Smooth muscle cell (in vitro differentiated cells): ENCODE results near the gene GHRHR. TPM values are rescaled to one million over a fixed set of nuclear protein-coding genes. Genes with fewer than 3 reads are reported as not detected.
A peak's percentile ranks its signal among the peaks of the same experiment; 100 is the strongest.

Experiments
- DNase-seq: peaks from one replicate; lab custom pipeline; 2025; ENCODE audit not compliant: unreplicated experiment; lab: John Stamatoyannopoulos, UW
- H2AFZ ChIP-seq: fragments of 200-600 bp; sonication (generic); 2 replicates; pipeline ENCODE4 v1.6.0; 2016; ENCODE audit warnings: antibody characterized with exemption, low read depth, mild to moderate bottlenecking
- H3F3A ChIP-seq: fragments of 200-600 bp; sonication (generic); 2 replicates; pipeline ENCODE4 v1.6.0; 2017; ENCODE audit warnings: antibody characterized with exemption, low read depth
- H3K27ac ChIP-seq: fragments of 200-600 bp; sonication (generic); 2 replicates; pipeline ENCODE4 v1.5.1; 2016; ENCODE audit warnings: low read depth, mild to moderate bottlenecking
- H3K27me3 ChIP-seq: fragments of 200-600 bp; sonication (generic); 2 replicates; pipeline ENCODE4 v1.6.1; 2016; ENCODE audit warnings: low read depth, mild to moderate bottlenecking
- H3K36me3 ChIP-seq: fragments of 200-600 bp; sonication (generic); 2 replicates; pipeline ENCODE4 v1.5.1; 2016; ENCODE audit warnings: low read depth
- H3K4me1 ChIP-seq: fragments of 200-600 bp; sonication (generic); 2 replicates; pipeline ENCODE4 v1.5.1; 2016; ENCODE audit warnings: low read depth
- H3K4me2 ChIP-seq: fragments of 200-600 bp; sonication (generic); 2 replicates; pipeline ENCODE4 v1.6.0; 2016; ENCODE audit warnings: mild to moderate bottlenecking
- H3K4me3 ChIP-seq: fragments of 200-600 bp; sonication (generic); 2 replicates; pipeline ENCODE4 v1.5.1; 2016; ENCODE audit warnings: mild to moderate bottlenecking
- H3K79me2 ChIP-seq: fragments of 200-600 bp; sonication (generic); 2 replicates; pipeline ENCODE4 v1.6.0; 2016; ENCODE audit warnings: low read depth, mild to moderate bottlenecking
- H3K9ac ChIP-seq: fragments of 200-600 bp; sonication (generic); 2 replicates; pipeline ENCODE4 v1.6.0; 2016; ENCODE audit warnings: low read depth
- H3K9me3 ChIP-seq: fragments of 200-600 bp; sonication (generic); replicated peaks from 2 replicates; pipeline ENCODE4 v1.5.1; 2016; ENCODE audit warnings: low read depth
- H4K20me1 ChIP-seq: fragments of 200-600 bp; sonication (generic); 2 replicates; pipeline ENCODE4 v1.6.0; 2016; ENCODE audit warnings: low read depth
- CTCF ChIP-seq: fragments of 200-600 bp; sonication (generic); IDR thresholded peaks from 2 replicates; pipeline ENCODE4 v1.5.1; 2017; ENCODE audit warnings: borderline replicate concordance, mild to moderate bottlenecking, antibody characterized with exemption; ENCODE audit not compliant: insufficient read depth, poor library complexity, severe bottlenecking
- WGBS: methylation state at CpG from one replicate; pipeline ENCODE4 v1.1.7; 2016; ENCODE audit warnings: low lambda C conversion rate; 5-methylcytosine and 5-hydroxymethylcytosine counted together
- polyA plus RNA-seq: library from polyadenylated mRNA; unstranded; fragments of >200 nt; fragmentation: Nextera tagmentation; extraction: Ambion mirVana; gene quantifications from 2 replicates; pipeline ENCODE4 v1.2.1, GENCODE V29; 2016
- total RNA-seq: library from RNA; depleted of rRNA; stranded (reverse); fragments of >200 nt; gene quantifications from 2 replicates; pipeline ENCODE4 v1.2.3, GENCODE V29; 2014

GHRHR gene
- total and polyA plus RNA-seq, 2 experiments from 2014 or later = not detected

GRCh38 chr7:30918676-30919075 lies 45.1 kb upstream of the GHRHR start:
- Histone ChIP-seq H3F3A (peaks cover 35% of the 10 kb centered on the region), H3K9ac (no peak overlapping the region), H2AFZ (no peak overlapping the region), H4K20me1 (peaks cover 100% of the 10 kb centered on the region), H3K4me3 (no peak overlapping the region), H3K27ac (peak overlapping the region; percentile 78), H3K9me3 (no peaks in the 10 kb centered on the region), H3K4me1 (peaks cover 25% of the 10 kb centered on the region), H3K79me2 (peaks cover 78% of the 10 kb centered on the region), H3K4me2 (peak overlapping the region; percentile 98), H3K27me3 (no peaks in the 10 kb centered on the region), H3K36me3 (peaks cover 5% of the 10 kb centered on the region)
- TF ChIP-seq CTCF = no peak
- no peak for DNase-seq
- WGBS = 72% methylated on average over 4 of the region's 4 CpGs

GRCh38 chr7:30920021-30920583 lies 43.7 kb upstream of the GHRHR start:
- H3K4me2 ChIP-seq = peak overlapping the region; percentile 98
- no peak overlapping the region for H3K9ac ChIP-seq
- H3K79me2 ChIP-seq = peaks cover 64% of the 10 kb centered on the region
- TF ChIP-seq CTCF = no peak
- no peak overlapping the region for H2AFZ ChIP-seq
- H3K4me1 ChIP-seq = peaks cover 25% of the 10 kb centered on the region
- no peaks in the 10 kb centered on the region for H3K9me3 ChIP-seq
- H3K4me3 ChIP-seq = no peak overlapping the region
- peaks cover 5% of the 10 kb centered on the region for H3K36me3 ChIP-seq
- peaks cover 31% of the 10 kb centered on the region for H3F3A ChIP-seq
- peak overlapping the region; percentile 78 for H3K27ac ChIP-seq
- no peaks in the 10 kb centered on the region for H3K27me3 ChIP-seq
- WGBS = 81% methylated on average over 11 of the region's 11 CpGs
- no peak for DNase-seq
- H4K20me1 ChIP-seq = peaks cover 100% of the 10 kb centered on the region

- H3K9ac ChIP-seq = peak overlapping the region; percentile 32
These were observed 42.9 kb upstream of the GHRHR start for GRCh38 chr7:30920584-30921539.

More at GRCh38 chr7:30920584-30921539, 42.9 kb upstream of the GHRHR start:
- DNase-seq = no peak
- Histone ChIP-seq H3K4me1 (peaks cover 25% of the 10 kb centered on the region), H3K9me3 (no peaks in the 10 kb centered on the region), H4K20me1 (peaks cover 96% of the 10 kb centered on the region), H3K27ac (peak overlapping the region; percentile 78), H3K4me2 (peak overlapping the region; percentile 58), H3K36me3 (peaks cover 5% of the 10 kb centered on the region), H3K27me3 (no peaks in the 10 kb centered on the region), H3K79me2 (peaks cover 56% of the 10 kb centered on the region), H2AFZ (no peak overlapping the region), H3K4me3 (no peak overlapping the region), H3F3A (peaks cover 35% of the 10 kb centered on the region)
- no peak for TF ChIP-seq CTCF
- 34% methylated on average over 9 of the region's 9 CpGs for WGBS
